ENCODE data around the gene SMAD6.

- TF ChIP-seq CTCF (IDR thresholded peaks at IDR 0.05; ENCODE audit: low read length) = no peak
- no peak for TF ChIP-seq EZH2 (optimal IDR thresholded peaks at IDR 0.05; ENCODE audit: low read depth, low read length)
- no peak for TF ChIP-seq EZH2phosphoT487 (IDR thresholded peaks at IDR 0.05; ENCODE audit: low read length)
Observed at GRCh38 chr15:66711862-66712261, 9.8 kb downstream of the SMAD6 start.

Measured in MM.1S (cell line).